Measurements from ENCODE around the gene MMRN2. TPM values are rescaled to one million over a fixed set of nuclear protein-coding genes. Genes with fewer than 3 reads are reported as not detected.
"Not testable (repeated sequence)": the region's sequence is repeated elsewhere in the genome, so short reads cannot be mapped to it uniquely, and the experiment has no call there.

The MMRN2 gene
- polyA plus RNA-seq (2013, experiment 1 of 2) = 0.85 TPM
- 1.4 TPM for polyA plus RNA-seq (2013, experiment 2 of 2)

- WGBS = 87% methylated on average over 9 of the region's 9 CpGs
- peaks cover 47% of the 10 kb centered on the region for H3K4me1 ChIP-seq (ENCODE audit: insufficient read depth, low read length)
Observed at GRCh38 chr10:86957471-86958115, at the start of gene MMRN2. TSS of gene MMRN2 (minus strand) at chr10:86957615. CDS start at chr10:86957541, 74 bp downstream.

GRCh38 chr10:87007124-87007523 is 49.7 kb upstream of the MMRN2 start:
- H3K4me3 ChIP-seq (ENCODE audit: low read length); H3K27ac ChIP-seq (ENCODE audit: low read depth, low read length); H3K4me1 ChIP-seq (ENCODE audit: insufficient read depth, low read length); H3K27me3 ChIP-seq (ENCODE audit: insufficient read depth, low read length); H3K9ac ChIP-seq (ENCODE audit: low read depth, low read length); H3K36me3 ChIP-seq (ENCODE audit: insufficient read depth, low read length); H3K9me3 ChIP-seq (ENCODE audit: insufficient read depth, low read depth, low read length): not testable (repeated sequence)
- WGBS = no CpG with 5 or more reads among the region's 1 CpG

More at GRCh38 chr10:86957471-86958115, at the start of gene MMRN2:
- Histone ChIP-seq H3K4me3 (ENCODE audit: low read length) (no peak within 1 kb of the TSS), H3K9me3 (ENCODE audit: insufficient read depth, low read depth, low read length) (peaks cover 2% of the 10 kb centered on the region), H3K36me3 (ENCODE audit: insufficient read depth, low read length) (no peaks in the 10 kb centered on the region), H3K27ac (ENCODE audit: low read depth, low read length) (no peak within 1 kb of the TSS), H3K9ac (ENCODE audit: low read depth, low read length) (no peak within 1 kb of the TSS), H3K27me3 (ENCODE audit: insufficient read depth, low read length) (no peaks in the 10 kb centered on the region)

- H3K4me3 ChIP-seq (ENCODE audit: low read length) = no peak overlapping the region
- H3K27me3 ChIP-seq (ENCODE audit: insufficient read depth, low read length) = no peaks in the 10 kb centered on the region
- WGBS = 79% methylated on average over 3 of the region's 3 CpGs
- H3K9ac ChIP-seq (ENCODE audit: low read depth, low read length) = no peak overlapping the region
- no peaks in the 10 kb centered on the region for H3K4me1 ChIP-seq (ENCODE audit: insufficient read depth, low read length)
- no peaks in the 10 kb centered on the region for H3K9me3 ChIP-seq (ENCODE audit: insufficient read depth, low read depth, low read length)
- H3K27ac ChIP-seq (ENCODE audit: low read depth, low read length) = no peak overlapping the region
- H3K36me3 ChIP-seq (ENCODE audit: insufficient read depth, low read length) = no peaks in the 10 kb centered on the region
Observed at GRCh38 chr10:87000491-87000890, 43.1 kb upstream of the MMRN2 start.

- H3K4me3 ChIP-seq (ENCODE audit: low read length); H3K27me3 ChIP-seq (ENCODE audit: insufficient read depth, low read length); H3K4me1 ChIP-seq (ENCODE audit: insufficient read depth, low read length); H3K36me3 ChIP-seq (ENCODE audit: insufficient read depth, low read length); H3K9ac ChIP-seq (ENCODE audit: low read depth, low read length); H3K27ac ChIP-seq (ENCODE audit: low read depth, low read length); H3K9me3 ChIP-seq (ENCODE audit: insufficient read depth, low read depth, low read length): not testable (repeated sequence)
- WGBS = 93% methylated on average over 6 of the region's 6 CpGs
Observed at GRCh38 chr10:86999802-87000403, 42.5 kb upstream of the MMRN2 start.

- no peak overlapping the region for H3K27ac ChIP-seq (ENCODE audit: low read depth, low read length)
- H3K27me3 ChIP-seq (ENCODE audit: insufficient read depth, low read length) = no peaks in the 10 kb centered on the region
- 100% methylated on average over 2 of the region's 2 CpGs for WGBS
- H3K4me1 ChIP-seq (ENCODE audit: insufficient read depth, low read length) = no peaks in the 10 kb centered on the region
- H3K4me3 ChIP-seq (ENCODE audit: low read length) = no peak overlapping the region
- no peaks in the 10 kb centered on the region for H3K9me3 ChIP-seq (ENCODE audit: insufficient read depth, low read depth, low read length)
- no peaks in the 10 kb centered on the region for H3K36me3 ChIP-seq (ENCODE audit: insufficient read depth, low read length)
- H3K9ac ChIP-seq (ENCODE audit: low read depth, low read length) = no peak overlapping the region
Observed at GRCh38 chr10:86992929-86993328, 35.5 kb upstream of the MMRN2 start.

- H3K4me3 ChIP-seq (ENCODE audit: low read length) = no peak overlapping the region
- H3K9me3 ChIP-seq (ENCODE audit: insufficient read depth, low read depth, low read length) = no peaks in the 10 kb centered on the region
- H3K4me1 ChIP-seq (ENCODE audit: insufficient read depth, low read length) = no peaks in the 10 kb centered on the region
- H3K27ac ChIP-seq (ENCODE audit: low read depth, low read length) = no peak overlapping the region
- no peak overlapping the region for H3K9ac ChIP-seq (ENCODE audit: low read depth, low read length)
- no peaks in the 10 kb centered on the region for H3K36me3 ChIP-seq (ENCODE audit: insufficient read depth, low read length)
- H3K27me3 ChIP-seq (ENCODE audit: insufficient read depth, low read length) = no peaks in the 10 kb centered on the region
Observed at GRCh38 chr10:86992456-86992855, 35.0 kb upstream of the MMRN2 start.

GRCh38 chr10:86991362-86991761 is 33.9 kb upstream of the MMRN2 start:
- not testable (repeated sequence) for H3K27me3 ChIP-seq (ENCODE audit: insufficient read depth, low read length); H3K9me3 ChIP-seq (ENCODE audit: insufficient read depth, low read depth, low read length); H3K27ac ChIP-seq (ENCODE audit: low read depth, low read length); H3K4me1 ChIP-seq (ENCODE audit: insufficient read depth, low read length); H3K9ac ChIP-seq (ENCODE audit: low read depth, low read length); H3K4me3 ChIP-seq (ENCODE audit: low read length); H3K36me3 ChIP-seq (ENCODE audit: insufficient read depth, low read length)
- no CpG with 5 or more reads among the region's 12 CpGs for WGBS

- WGBS = 71% methylated on average over 1 of the region's 1 CpG
- no peaks in the 10 kb centered on the region for H3K9me3 ChIP-seq (ENCODE audit: insufficient read depth, low read depth, low read length)
- no peaks in the 10 kb centered on the region for H3K4me1 ChIP-seq (ENCODE audit: insufficient read depth, low read length)
- H3K36me3 ChIP-seq (ENCODE audit: insufficient read depth, low read length) = no peaks in the 10 kb centered on the region
- H3K27ac ChIP-seq (ENCODE audit: low read depth, low read length) = no peak overlapping the region
- no peak overlapping the region for H3K4me3 ChIP-seq (ENCODE audit: low read length)
- no peaks in the 10 kb centered on the region for H3K27me3 ChIP-seq (ENCODE audit: insufficient read depth, low read length)
- no peak overlapping the region for H3K9ac ChIP-seq (ENCODE audit: low read depth, low read length)
Observed at GRCh38 chr10:86988520-86988919, 31.1 kb upstream of the MMRN2 start.

GRCh38 chr10:86984498-86984897 is 27.1 kb upstream of the MMRN2 start:
- 96% methylated on average over 2 of the region's 4 CpGs for WGBS
- H3K27me3 ChIP-seq (ENCODE audit: insufficient read depth, low read length); H3K4me1 ChIP-seq (ENCODE audit: insufficient read depth, low read length); H3K9me3 ChIP-seq (ENCODE audit: insufficient read depth, low read depth, low read length); H3K4me3 ChIP-seq (ENCODE audit: low read length); H3K36me3 ChIP-seq (ENCODE audit: insufficient read depth, low read length); H3K27ac ChIP-seq (ENCODE audit: low read depth, low read length); H3K9ac ChIP-seq (ENCODE audit: low read depth, low read length): not testable (repeated sequence)

GRCh38 chr10:86981716-86982115 is 24.3 kb upstream of the MMRN2 start:
- Histone ChIP-seq H3K9ac (ENCODE audit: low read depth, low read length) (no peak overlapping the region), H3K27ac (ENCODE audit: low read depth, low read length) (no peak overlapping the region), H3K27me3 (ENCODE audit: insufficient read depth, low read length) (no peaks in the 10 kb centered on the region), H3K36me3 (ENCODE audit: insufficient read depth, low read length) (no peaks in the 10 kb centered on the region), H3K4me3 (ENCODE audit: low read length) (no peak overlapping the region), H3K9me3 (ENCODE audit: insufficient read depth, low read depth, low read length) (no peaks in the 10 kb centered on the region), H3K4me1 (ENCODE audit: insufficient read depth, low read length) (no peaks in the 10 kb centered on the region)
- 86% methylated on average over 4 of the region's 5 CpGs for WGBS

- not testable (repeated sequence) for H3K36me3 ChIP-seq (ENCODE audit: insufficient read depth, low read length); H3K27ac ChIP-seq (ENCODE audit: low read depth, low read length); H3K9me3 ChIP-seq (ENCODE audit: insufficient read depth, low read depth, low read length); H3K4me1 ChIP-seq (ENCODE audit: insufficient read depth, low read length); H3K9ac ChIP-seq (ENCODE audit: low read depth, low read length); H3K4me3 ChIP-seq (ENCODE audit: low read length); H3K27me3 ChIP-seq (ENCODE audit: insufficient read depth, low read length)
- 86% methylated on average over 6 of the region's 6 CpGs for WGBS
Observed at GRCh38 chr10:86981020-86981419, 23.6 kb upstream of the MMRN2 start.
